Liver (tissue), 9 donors: ENCODE data around the gene UMODL1. TPM values are rescaled to one million over a fixed set of nuclear protein-coding genes. Genes with fewer than 3 reads are reported as not detected.

ENCODE experiments used
- DNase-seq: peaks from one replicate; pipeline ENCODE4 v3.0.0-alpha.2; 2017; ENCODE audit warnings: low spot score
- H3K27ac ChIP-seq, 2 donors: one replicate each; pipeline ENCODE4 v1.7.0; 2013; ENCODE audit warnings: inconsistent platforms in 2 of 2, low read length in 2 of 2, control low read depth in 1 of 2, low read depth in 1 of 2, mild to moderate bottlenecking in 1 of 2
- H3K27me3 ChIP-seq, 4 donors: one replicate each; pipeline versions ENCODE4 v1.6.1 to v1.7.0; 2013; ENCODE audit warnings: low read length in 3 of 4, inconsistent platforms in 1 of 4, mild to moderate bottlenecking in 1 of 4, moderate library complexity in 1 of 4; ENCODE audit not compliant: control insufficient read depth in 4 of 4, insufficient read depth in 4 of 4
- H3K36me3 ChIP-seq, 4 donors: one replicate each; pipeline versions ENCODE4 v1.6.1 to v1.7.0; 2013; ENCODE audit warnings: low read length in 3 of 4, mild to moderate bottlenecking in 3 of 4, low read depth in 1 of 4, moderate library complexity in 1 of 4; ENCODE audit not compliant: control insufficient read depth in 4 of 4, insufficient read depth in 3 of 4
- H3K4me1 ChIP-seq, 4 donors: one replicate each; pipeline versions ENCODE4 v1.6.1 to v1.7.0; 2013; ENCODE audit warnings: low read length in 3 of 4, mild to moderate bottlenecking in 3 of 4, moderate library complexity in 1 of 4; ENCODE audit not compliant: control insufficient read depth in 4 of 4, insufficient read depth in 4 of 4
- H3K4me3 ChIP-seq, 3 donors: one replicate each; pipeline versions ENCODE4 v1.6.1 to v1.7.0; 2013; ENCODE audit warnings: low read length in 3 of 3, control low read depth in 1 of 3, low read depth in 1 of 3, mild to moderate bottlenecking in 1 of 3
- H3K9ac ChIP-seq, 2 donors: one replicate each; pipeline ENCODE4 v1.7.0; 2013; ENCODE audit warnings: low read length in 2 of 2, mild to moderate bottlenecking in 2 of 2, moderate library complexity in 2 of 2, control low read depth in 1 of 2, low read depth in 1 of 2
- H3K9me3 ChIP-seq, 4 donors: one replicate each; pipeline versions ENCODE4 v1.6.1 to v1.7.0; 2013; ENCODE audit warnings: low read length in 3 of 4; ENCODE audit not compliant: control insufficient read depth in 4 of 4
- ATF3 ChIP-seq: IDR thresholded peaks from 2 replicates; pipeline ENCODE4 v1.6.1; 2016; ENCODE audit warnings: antibody characterized with exemption
- CTCF ChIP-seq: fragments of 150-350 bp; IDR thresholded peaks from 2 replicates; pipeline ENCODE4 v1.5.1; 2017; ENCODE audit warnings: improper control_type of control experiment, low read depth, low read length; ENCODE audit not compliant: missing input control
- EGR1 ChIP-seq, 2 donors: IDR thresholded peaks; 2 replicates each; pipeline ENCODE4 v1.6.1; 2016 to 2018; ENCODE audit warnings: antibody characterized with exemption in 2 of 2, low read depth in 2 of 2
- FOXA1 ChIP-seq: IDR thresholded peaks from 2 replicates; pipeline ENCODE4 v1.6.1; 2016; ENCODE audit warnings: antibody characterized with exemption
- FOXA2 ChIP-seq: IDR thresholded peaks from 2 replicates; pipeline ENCODE4 v1.6.1; 2016; ENCODE audit warnings: antibody characterized with exemption
- GABPA ChIP-seq, 2 donors: IDR thresholded peaks in 1 of 2; conservative IDR thresholded peaks in 1 of 2; 2 replicates each; pipeline ENCODE4 v1.6.1; 2016; ENCODE audit warnings: antibody characterized with exemption in 2 of 2, mild to moderate bottlenecking in 1 of 2, moderate library complexity in 1 of 2
- HNF4A ChIP-seq, 2 donors: conservative IDR thresholded peaks; 2 replicates each; pipeline ENCODE4 v1.6.1; 2016; ENCODE audit warnings: antibody characterized with exemption in 2 of 2, mild to moderate bottlenecking in 2 of 2
- HNF4G ChIP-seq: IDR thresholded peaks from 2 replicates; pipeline ENCODE4 v1.6.1; 2016; ENCODE audit warnings: antibody characterized with exemption
- JUND ChIP-seq, 2 donors: IDR thresholded peaks; 2 replicates each; pipeline ENCODE4 v1.6.1; 2016; ENCODE audit warnings: antibody characterized with exemption in 2 of 2
- MAX ChIP-seq: IDR thresholded peaks from 2 replicates; pipeline ENCODE4 v1.6.1; 2016; ENCODE audit warnings: antibody characterized with exemption
- NR2F2 ChIP-seq: IDR thresholded peaks from 2 replicates; pipeline ENCODE4 v1.6.1; 2016; ENCODE audit warnings: antibody characterized with exemption
- REST ChIP-seq: IDR thresholded peaks from 2 replicates; pipeline ENCODE4 v1.6.1; 2016; ENCODE audit warnings: antibody characterized with exemption, mild to moderate bottlenecking
- RXRA ChIP-seq, 2 donors: IDR thresholded peaks; 2 replicates each; pipeline ENCODE4 v1.6.1; 2017 to 2018; ENCODE audit warnings: antibody characterized with exemption in 2 of 2, mild to moderate bottlenecking in 1 of 2
- SP1 ChIP-seq: IDR thresholded peaks from 2 replicates; pipeline ENCODE4 v1.6.1; 2018; ENCODE audit warnings: antibody characterized with exemption, mild to moderate bottlenecking
- TAF1 ChIP-seq: conservative IDR thresholded peaks from 2 replicates; pipeline ENCODE4 v1.6.1; 2016; ENCODE audit warnings: antibody characterized with exemption, mild to moderate bottlenecking
- YY1 ChIP-seq: IDR thresholded peaks from 2 replicates; pipeline ENCODE4 v1.6.1; 2016; ENCODE audit warnings: antibody characterized with exemption, mild to moderate bottlenecking
- ZBTB33 ChIP-seq: IDR thresholded peaks from 2 replicates; pipeline ENCODE4 v1.6.1; 2016; ENCODE audit warnings: antibody characterized with exemption
- WGBS: extraction: QIAGEN DNeasy Blood & Tissue Kit; methylation state at CpG from one replicate; pipeline ENCODE4 v1.1.7; 2013; 5-methylcytosine and 5-hydroxymethylcytosine counted together
- polyA plus RNA-seq, 2 donors: library from polyadenylated mRNA; stranded (reverse) in 1 of 2; unstranded in 1 of 2; fragments of 200-250 nt in 1 of 2; fragments of >200 nt in 1 of 2; fragmentation: Nextera tagmentation in 1 of 2; extraction: Ambion mirVana in 1 of 2; gene quantifications; one replicate each; pipeline versions ENCODE4 v1.2.1 to v1.2.3, GENCODE V29; 2013 to 2015
- total RNA-seq, 2 donors: library from RNA; depleted of rRNA; stranded (reverse); fragments of >200 nt; gene quantifications; one replicate each; pipeline ENCODE4 v1.2.3, GENCODE V29; 2014
- donor health status: healthy.
- donor health status: healthy.
- donor health status: healthy.
- donor health status: healthy.
- donor health status: healthy.

The UMODL1 gene
- total and polyA plus RNA-seq, 4 donors: 0.08 to 0.14 (median 0.08) TPM; not detected in 1

GRCh38 chr21:42150474-42151085, 79.5 kb downstream of the UMODL1 start:
- no peaks in the 10 kb centered on the region for H3K27me3 ChIP-seq
- no peak for DNase-seq
- no peak overlapping the region for H3K27ac ChIP-seq
- H3K4me1 ChIP-seq: no peaks in the 10 kb centered on the region
- no peak for TF ChIP-seq NR2F2
- TF ChIP-seq ZBTB33: no peak
- TF ChIP-seq HNF4G: no peak
- no peak for TF ChIP-seq SP1
- no peak for TF ChIP-seq REST
- no peak for TF ChIP-seq GABPA (IDR thresholded peaks at IDR 0.05 in 1 of 2, conservative IDR thresholded peaks at IDR 0.05 in 1 of 2)
- no peak for TF ChIP-seq JUND (IDR thresholded peaks at IDR 0.05)
- TF ChIP-seq HNF4A (conservative IDR thresholded peaks at IDR 0.05): no peak
- TF ChIP-seq ATF3: no peak
- TF ChIP-seq YY1: no peak
- no peak for TF ChIP-seq EGR1 (IDR thresholded peaks at IDR 0.05; ENCODE audit: low read depth in 2 of 2)
- TF ChIP-seq RXRA (IDR thresholded peaks at IDR 0.05): no peak
- no peak for TF ChIP-seq TAF1
- TF ChIP-seq MAX: no peak
- TF ChIP-seq CTCF: no peak
- TF ChIP-seq FOXA1: no peak
- TF ChIP-seq FOXA2: no peak
- H3K9me3 ChIP-seq: no peaks in the 10 kb centered on the region
- no peaks in the 10 kb centered on the region for H3K36me3 ChIP-seq
- WGBS: 91% methylated on average over 13 of the region's 13 CpGs
- no peak overlapping the region for H3K4me3 ChIP-seq
- H3K9ac ChIP-seq: no peak overlapping the region
